HG03575 (cell line): ENCODE measurements around the gene NKD1.

ENCODE experiments used
- ATAC-seq: cut with Tn5 transposase; IDR thresholded peaks from one replicate; pipeline ENCODE4 v1.9.1; 2021; ENCODE audit not compliant: unreplicated experiment, insufficient number of reproducible peaks, low FRiP score; ENCODE audit errors: extremely low read depth

Gene NKD1

GRCh38 chr16:50604610-50605009 lies 56.4 kb downstream of the NKD1 start:
- ATAC-seq: no peak

- ATAC-seq: no peak
Measured at GRCh38 chr16:50605733-50606430, 57.7 kb downstream of the NKD1 start.

GRCh38 chr16:50606431-50607050 lies 58.3 kb downstream of the NKD1 start:
- ATAC-seq: no peak

GRCh38 chr16:50607051-50607431 lies 58.8 kb downstream of the NKD1 start:
- no peak for ATAC-seq

- no peak for ATAC-seq
Measured at GRCh38 chr16:50607447-50607846, 59.3 kb downstream of the NKD1 start.

- no peak for ATAC-seq
Measured at GRCh38 chr16:50607970-50608557, 59.9 kb downstream of the NKD1 start.

- ATAC-seq: no peak
Measured at GRCh38 chr16:50609049-50609448, 60.9 kb downstream of the NKD1 start.

- ATAC-seq: no peak
Measured at GRCh38 chr16:50609471-50609870, 61.3 kb downstream of the NKD1 start.

GRCh38 chr16:50610331-50611262 lies 62.4 kb downstream of the NKD1 start:
- no peak for ATAC-seq

- no peak for ATAC-seq
Measured at GRCh38 chr16:50611332-50611934, 63.2 kb downstream of the NKD1 start.

- no peak for ATAC-seq
Measured at GRCh38 chr16:50611995-50612848, 64.0 kb downstream of the NKD1 start.

- no peak for ATAC-seq
Measured at GRCh38 chr16:50612849-50613198, 64.6 kb downstream of the NKD1 start.

GRCh38 chr16:50613281-50613963 lies 65.2 kb downstream of the NKD1 start:
- no peak for ATAC-seq

- ATAC-seq: no peak
Measured at GRCh38 chr16:50613964-50614474, 65.8 kb downstream of the NKD1 start.

- no peak for ATAC-seq
Measured at GRCh38 chr16:50614955-50615724, 66.9 kb downstream of the NKD1 start.

- no peak for ATAC-seq
Measured at GRCh38 chr16:50615891-50616290, 67.7 kb downstream of the NKD1 start.

GRCh38 chr16:50616386-50616785 lies 68.2 kb downstream of the NKD1 start:
- ATAC-seq: no peak
